Measurements from ENCODE around the gene MCOLN3.

DNA sequence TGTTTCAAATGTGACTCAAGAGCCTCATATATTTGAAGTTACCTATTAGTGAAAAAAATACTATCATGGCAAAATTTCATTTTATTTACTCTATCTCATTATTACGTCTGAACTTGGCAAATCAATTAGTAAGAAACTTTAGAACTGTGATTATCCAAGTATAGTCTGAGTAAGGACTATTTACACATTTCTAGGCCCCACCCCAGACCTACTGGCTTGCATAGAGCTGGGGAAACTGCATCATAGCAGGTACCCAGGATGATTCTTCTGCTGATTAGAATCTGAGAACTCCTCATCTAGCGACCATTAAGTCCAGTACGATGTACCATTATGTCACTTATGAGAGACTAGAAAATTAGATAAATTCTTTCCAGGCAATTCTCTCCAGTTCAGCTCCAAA lies 20.1 kb downstream of the MCOLN3 start:
- TF ChIP-seq, protein P1, sequence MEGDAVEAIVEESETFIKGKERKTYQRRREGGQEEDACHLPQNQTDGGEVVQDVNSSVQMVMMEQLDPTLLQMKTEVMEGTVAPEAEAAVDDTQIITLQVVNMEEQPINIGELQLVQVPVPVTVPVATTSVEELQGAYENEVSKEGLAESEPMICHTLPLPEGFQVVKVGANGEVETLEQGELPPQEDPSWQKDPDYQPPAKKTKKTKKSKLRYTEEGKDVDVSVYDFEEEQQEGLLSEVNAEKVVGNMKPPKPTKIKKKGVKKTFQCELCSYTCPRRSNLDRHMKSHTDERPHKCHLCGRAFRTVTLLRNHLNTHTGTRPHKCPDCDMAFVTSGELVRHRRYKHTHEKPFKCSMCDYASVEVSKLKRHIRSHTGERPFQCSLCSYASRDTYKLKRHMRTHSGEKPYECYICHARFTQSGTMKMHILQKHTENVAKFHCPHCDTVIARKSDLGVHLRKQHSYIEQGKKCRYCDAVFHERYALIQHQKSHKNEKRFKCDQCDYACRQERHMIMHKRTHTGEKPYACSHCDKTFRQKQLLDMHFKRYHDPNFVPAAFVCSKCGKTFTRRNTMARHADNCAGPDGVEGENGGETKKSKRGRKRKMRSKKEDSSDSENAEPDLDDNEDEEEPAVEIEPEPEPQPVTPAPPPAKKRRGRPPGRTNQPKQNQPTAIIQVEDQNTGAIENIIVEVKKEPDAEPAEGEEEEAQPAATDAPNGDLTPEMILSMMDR (IDR thresholded peaks at IDR 0.05; ENCODE audit: low read depth, low read length, missing input control) = no peak
- TF ChIP-seq TAF1 (conservative IDR thresholded peaks at IDR 0.05) (no peak), YY1 (IDR thresholded peaks at IDR 0.05) (no peak), NR2F2 (IDR thresholded peaks at IDR 0.05) (no peak), EGR1 (IDR thresholded peaks at IDR 0.05; ENCODE audit: low read depth in 2 of 2) (no peak)
- TF ChIP-seq, protein P2, sequence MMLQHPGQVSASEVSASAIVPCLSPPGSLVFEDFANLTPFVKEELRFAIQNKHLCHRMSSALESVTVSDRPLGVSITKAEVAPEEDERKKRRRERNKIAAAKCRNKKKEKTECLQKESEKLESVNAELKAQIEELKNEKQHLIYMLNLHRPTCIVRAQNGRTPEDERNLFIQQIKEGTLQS (IDR thresholded peaks at IDR 0.05) = no peak
- TF ChIP-seq, protein P3, sequence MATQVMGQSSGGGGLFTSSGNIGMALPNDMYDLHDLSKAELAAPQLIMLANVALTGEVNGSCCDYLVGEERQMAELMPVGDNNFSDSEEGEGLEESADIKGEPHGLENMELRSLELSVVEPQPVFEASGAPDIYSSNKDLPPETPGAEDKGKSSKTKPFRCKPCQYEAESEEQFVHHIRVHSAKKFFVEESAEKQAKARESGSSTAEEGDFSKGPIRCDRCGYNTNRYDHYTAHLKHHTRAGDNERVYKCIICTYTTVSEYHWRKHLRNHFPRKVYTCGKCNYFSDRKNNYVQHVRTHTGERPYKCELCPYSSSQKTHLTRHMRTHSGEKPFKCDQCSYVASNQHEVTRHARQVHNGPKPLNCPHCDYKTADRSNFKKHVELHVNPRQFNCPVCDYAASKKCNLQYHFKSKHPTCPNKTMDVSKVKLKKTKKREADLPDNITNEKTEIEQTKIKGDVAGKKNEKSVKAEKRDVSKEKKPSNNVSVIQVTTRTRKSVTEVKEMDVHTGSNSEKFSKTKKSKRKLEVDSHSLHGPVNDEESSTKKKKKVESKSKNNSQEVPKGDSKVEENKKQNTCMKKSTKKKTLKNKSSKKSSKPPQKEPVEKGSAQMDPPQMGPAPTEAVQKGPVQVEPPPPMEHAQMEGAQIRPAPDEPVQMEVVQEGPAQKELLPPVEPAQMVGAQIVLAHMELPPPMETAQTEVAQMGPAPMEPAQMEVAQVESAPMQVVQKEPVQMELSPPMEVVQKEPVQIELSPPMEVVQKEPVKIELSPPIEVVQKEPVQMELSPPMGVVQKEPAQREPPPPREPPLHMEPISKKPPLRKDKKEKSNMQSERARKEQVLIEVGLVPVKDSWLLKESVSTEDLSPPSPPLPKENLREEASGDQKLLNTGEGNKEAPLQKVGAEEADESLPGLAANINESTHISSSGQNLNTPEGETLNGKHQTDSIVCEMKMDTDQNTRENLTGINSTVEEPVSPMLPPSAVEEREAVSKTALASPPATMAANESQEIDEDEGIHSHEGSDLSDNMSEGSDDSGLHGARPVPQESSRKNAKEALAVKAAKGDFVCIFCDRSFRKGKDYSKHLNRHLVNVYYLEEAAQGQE (IDR thresholded peaks at IDR 0.05) = no peak
- TF ChIP-seq, protein P4, sequence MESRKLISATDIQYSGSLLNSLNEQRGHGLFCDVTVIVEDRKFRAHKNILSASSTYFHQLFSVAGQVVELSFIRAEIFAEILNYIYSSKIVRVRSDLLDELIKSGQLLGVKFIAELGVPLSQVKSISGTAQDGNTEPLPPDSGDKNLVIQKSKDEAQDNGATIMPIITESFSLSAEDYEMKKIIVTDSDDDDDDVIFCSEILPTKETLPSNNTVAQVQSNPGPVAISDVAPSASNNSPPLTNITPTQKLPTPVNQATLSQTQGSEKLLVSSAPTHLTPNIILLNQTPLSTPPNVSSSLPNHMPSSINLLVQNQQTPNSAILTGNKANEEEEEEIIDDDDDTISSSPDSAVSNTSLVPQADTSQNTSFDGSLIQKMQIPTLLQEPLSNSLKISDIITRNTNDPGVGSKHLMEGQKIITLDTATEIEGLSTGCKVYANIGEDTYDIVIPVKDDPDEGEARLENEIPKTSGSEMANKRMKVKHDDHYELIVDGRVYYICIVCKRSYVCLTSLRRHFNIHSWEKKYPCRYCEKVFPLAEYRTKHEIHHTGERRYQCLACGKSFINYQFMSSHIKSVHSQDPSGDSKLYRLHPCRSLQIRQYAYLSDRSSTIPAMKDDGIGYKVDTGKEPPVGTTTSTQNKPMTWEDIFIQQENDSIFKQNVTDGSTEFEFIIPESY (IDR thresholded peaks at IDR 0.05) = no peak
- TF ChIP-seq, protein P5, sequence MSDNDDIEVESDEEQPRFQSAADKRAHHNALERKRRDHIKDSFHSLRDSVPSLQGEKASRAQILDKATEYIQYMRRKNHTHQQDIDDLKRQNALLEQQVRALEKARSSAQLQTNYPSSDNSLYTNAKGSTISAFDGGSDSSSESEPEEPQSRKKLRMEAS (IDR thresholded peaks at IDR 0.05) = no peak
